Panc1 (cell line): Measurements from ENCODE around the gene CIROP.

Source experiments
- CTCF ChIP-seq: fragments of 450-650 bp; IDR thresholded peaks from 2 replicates; pipeline ENCODE4 v1.5.1; 2017; ENCODE audit warnings: mild to moderate bottlenecking
- POLR2AphosphoS5 ChIP-seq: IDR thresholded peaks from 2 replicates; pipeline ENCODE4 v1.6.1; 2012; ENCODE audit warnings: mild to moderate bottlenecking, low read depth, low read length, moderate library complexity
- TCF7L2 ChIP-seq: IDR thresholded peaks from 2 replicates; pipeline ENCODE4 v1.6.1; 2011; ENCODE audit warnings: mild to moderate bottlenecking, low read depth, low read length, inconsistent platforms

GRCh38 chr14:23142826-23143225, 38.0 kb upstream of the CIROP start:
- no peak for TF ChIP-seq TCF7L2
- no peak for TF ChIP-seq CTCF
- TF ChIP-seq POLR2AphosphoS5: no peak
